ENCODE measurements around the gene PBX1. TPM values are rescaled to one million over a fixed set of nuclear protein-coding genes. Genes with fewer than 3 reads are reported as not detected.

Gene PBX1
- polyA plus RNA-seq, 1 donor (not counting 4 experiments of a cell fraction or from before 2014, with no cell fraction given): 2.2 TPM

GRCh38 chr1:164662955-164663354, 104.0 kb downstream of the PBX1 start:
- Histone ChIP-seq H3K4me3 (ENCODE audit: control insufficient read depth in 2 of 3, extremely low read depth in 1 of 3, insufficient read depth in 2 of 3, low read depth in 1 of 3, low read length in 3 of 3) (no peak overlapping the region), H3K9me3 (ENCODE audit: control insufficient read depth, low read depth, low read length) (no peaks in the 10 kb centered on the region), H3K27ac (ENCODE audit: control insufficient read depth, insufficient read depth, low read length) (no peak overlapping the region), H3K79me2 (ENCODE audit: control insufficient read depth, insufficient read depth, low read length) (no peaks in the 10 kb centered on the region), H4K20me1 (ENCODE audit: control insufficient read depth, extremely low read depth, insufficient read depth, low read length) (no peaks in the 10 kb centered on the region), H2AFZ (ENCODE audit: control insufficient read depth, low read length) (no peak overlapping the region), H3K36me3 (ENCODE audit: control insufficient read depth in 2 of 2, extremely low read depth in 1 of 2, insufficient read depth in 2 of 2, low read length in 2 of 2) (no peaks in the 10 kb centered on the region), H3K4me1 (ENCODE audit: control insufficient read depth, extremely low read depth, insufficient read depth, low read length) (peaks cover 15% of the 10 kb centered on the region), H3K27me3 (ENCODE audit: control insufficient read depth, extremely low read depth, insufficient read depth, low read length) (no peaks in the 10 kb centered on the region), H3K4me2 (ENCODE audit: control insufficient read depth, extremely low read depth, insufficient read depth, low read depth, low read length) (no peak overlapping the region), H3K9ac (ENCODE audit: control insufficient read depth, extremely low read depth, insufficient read depth, low read length) (no peak overlapping the region), H3K9me1 (ENCODE audit: control insufficient read depth, extremely low read depth, insufficient read depth, low read length) (no peaks in the 10 kb centered on the region)
- TF ChIP-seq EZH2 (IDR thresholded peaks at IDR 0.05; ENCODE audit: low read length) (no peak), CTCF (optimal IDR thresholded peaks at IDR 0.05 in 1 of 3, IDR thresholded peaks at IDR 0.05 in 1 of 3, conservative IDR thresholded peaks at IDR 0.05 in 1 of 3; ENCODE audit: extremely low read depth in 1 of 3, insufficient read depth in 2 of 3, low read length in 3 of 3) (no peak)
- no peak for FAIRE-seq
- no peak for DNase-seq (ENCODE audit: low read depth, low spot score)
- dilution Hi-C loops (cut with MboI; ENCODE audit: extremely low pct_ligation_motif_present, low sequenced_read_pairs): no loop called here

- FAIRE-seq (no peak), DNase-seq (ENCODE audit: low read depth, low spot score) (no peak)
- Histone ChIP-seq H3K4me3 (ENCODE audit: control insufficient read depth in 2 of 3, extremely low read depth in 1 of 3, insufficient read depth in 2 of 3, low read depth in 1 of 3, low read length in 3 of 3) (no peak overlapping the region), H4K20me1 (ENCODE audit: control insufficient read depth, extremely low read depth, insufficient read depth, low read length) (no peaks in the 10 kb centered on the region), H3K79me2 (ENCODE audit: control insufficient read depth, insufficient read depth, low read length) (no peaks in the 10 kb centered on the region), H3K27ac (ENCODE audit: control insufficient read depth, insufficient read depth, low read length) (no peak overlapping the region), H3K9ac (ENCODE audit: control insufficient read depth, extremely low read depth, insufficient read depth, low read length) (no peak overlapping the region), H3K4me2 (ENCODE audit: control insufficient read depth, extremely low read depth, insufficient read depth, low read depth, low read length) (no peak overlapping the region), H3K27me3 (ENCODE audit: control insufficient read depth, extremely low read depth, insufficient read depth, low read length) (no peaks in the 10 kb centered on the region), H3K4me1 (ENCODE audit: control insufficient read depth, extremely low read depth, insufficient read depth, low read length) (peaks cover 15% of the 10 kb centered on the region), H2AFZ (ENCODE audit: control insufficient read depth, low read length) (no peak overlapping the region), H3K36me3 (ENCODE audit: control insufficient read depth in 2 of 2, extremely low read depth in 1 of 2, insufficient read depth in 2 of 2, low read length in 2 of 2) (no peaks in the 10 kb centered on the region), H3K9me3 (ENCODE audit: control insufficient read depth, low read depth, low read length) (no peaks in the 10 kb centered on the region), H3K9me1 (ENCODE audit: control insufficient read depth, extremely low read depth, insufficient read depth, low read length) (no peaks in the 10 kb centered on the region)
- dilution Hi-C loops (cut with MboI; ENCODE audit: extremely low pct_ligation_motif_present, low sequenced_read_pairs): no loop called here
- TF ChIP-seq CTCF (optimal IDR thresholded peaks at IDR 0.05 in 1 of 3, IDR thresholded peaks at IDR 0.05 in 1 of 3, conservative IDR thresholded peaks at IDR 0.05 in 1 of 3; ENCODE audit: extremely low read depth in 1 of 3, insufficient read depth in 2 of 3, low read length in 3 of 3): no peak
- no peak for TF ChIP-seq EZH2 (IDR thresholded peaks at IDR 0.05; ENCODE audit: low read length)
Measured at GRCh38 chr1:164664127-164664526, 105.1 kb downstream of the PBX1 start.
